Neuronal stem cell (in vitro differentiated cells): Measurements from ENCODE around the gene PYY.
A peak's percentile ranks its signal among the peaks of the same experiment; 100 is the strongest.
"Not testable (repeated sequence)": the region's sequence is repeated elsewhere in the genome, so short reads cannot be mapped to it uniquely, and the experiment has no call there.

ENCODE experiments used
- DNase-seq: peaks from one replicate; pipeline ENCODE4 v3.0.0-alpha.2; 2013; ENCODE audit warnings: low spot score
- H2AFZ ChIP-seq: one replicate; pipeline ENCODE4 v1.6.1; 2013; ENCODE audit warnings: mild to moderate bottlenecking, low read length, inconsistent platforms
- H2AK5ac ChIP-seq: 2 replicates; pipeline ENCODE4 v1.6.1; 2013; ENCODE audit warnings: low read depth, mild to moderate bottlenecking, inconsistent platforms, low read length, moderate library complexity, mixed read lengths
- H2BK120ac ChIP-seq: 2 replicates; pipeline ENCODE4 v1.6.1; 2013; ENCODE audit warnings: low read depth, mild to moderate bottlenecking, inconsistent platforms, low read length, moderate library complexity, mixed read lengths
- H2BK12ac ChIP-seq: one replicate; pipeline ENCODE4 v1.6.1; 2013; ENCODE audit warnings: low read length, inconsistent platforms
- H2BK15ac ChIP-seq: 2 replicates; pipeline ENCODE4 v1.6.1; 2013; ENCODE audit warnings: mild to moderate bottlenecking, low read length, inconsistent platforms, mixed read lengths
- H2BK5ac ChIP-seq: one replicate; pipeline ENCODE4 v1.6.1; 2013; ENCODE audit warnings: inconsistent platforms, mild to moderate bottlenecking, low read length, moderate library complexity
- H3K14ac ChIP-seq: one replicate; pipeline ENCODE4 v1.6.1; 2013; ENCODE audit warnings: low read length, inconsistent platforms
- H3K18ac ChIP-seq: 2 replicates; pipeline ENCODE4 v1.6.1; 2013; ENCODE audit warnings: low read length, inconsistent platforms
- H3K23ac ChIP-seq: 2 replicates; pipeline ENCODE4 v1.6.1; 2013; ENCODE audit warnings: low read depth, mild to moderate bottlenecking, mixed read lengths, low read length, inconsistent platforms; ENCODE audit not compliant: poor library complexity
- H3K27ac ChIP-seq: replicated peaks from 3 replicates; pipeline ENCODE4 v1.5.1; 2013; ENCODE audit warnings: low read length, inconsistent platforms
- H3K27me3 ChIP-seq, 3 experiments: 2 replicates each; pipeline ENCODE4 v1.6.1; 2013; ENCODE audit warnings: low read length in 3 of 3, mild to moderate bottlenecking in 2 of 3, inconsistent platforms in 1 of 3, low read depth in 1 of 3, mixed read lengths in 1 of 3, moderate library complexity in 1 of 3; ENCODE audit not compliant: control insufficient read depth in 3 of 3, insufficient read depth in 3 of 3
- H3K36me3 ChIP-seq, 2 donors: replicated peaks in 1 of 2; 2 replicates each; pipeline ENCODE4 v1.6.1; 2013; ENCODE audit warnings: low read length in 2 of 2; ENCODE audit not compliant: control insufficient read depth in 2 of 2, insufficient read depth in 2 of 2
- H3K4ac ChIP-seq: 2 replicates; pipeline ENCODE4 v1.6.1; 2013; ENCODE audit warnings: inconsistent platforms, mild to moderate bottlenecking, low read length, moderate library complexity
- H3K4me1 ChIP-seq, 2 donors: 1 replicate in 1 of 2; 2 replicates in 1 of 2; pipeline ENCODE4 v1.6.1; 2013; ENCODE audit warnings: low read length in 2 of 2, low read depth in 1 of 2; ENCODE audit not compliant: control insufficient read depth in 2 of 2, insufficient read depth in 1 of 2
- H3K4me2 ChIP-seq: one replicate; pipeline ENCODE4 v1.6.1; 2013; ENCODE audit warnings: mild to moderate bottlenecking, low read length, inconsistent platforms; ENCODE audit not compliant: insufficient read depth, poor library complexity, severe bottlenecking
- H3K4me3 ChIP-seq, 2 donors: 2 replicates each; pipeline ENCODE4 v1.5.1; 2013; ENCODE audit warnings: low read length in 2 of 2, mild to moderate bottlenecking in 2 of 2, inconsistent platforms in 1 of 2, moderate library complexity in 1 of 2
- H3K79me1 ChIP-seq: one replicate; pipeline ENCODE4 v1.6.1; 2013; ENCODE audit warnings: low read depth, mild to moderate bottlenecking, inconsistent platforms, low read length, moderate library complexity
- H3K9ac ChIP-seq: one replicate; pipeline ENCODE4 v1.6.1; 2013; ENCODE audit warnings: mild to moderate bottlenecking, low read depth, low read length, inconsistent platforms; ENCODE audit not compliant: poor library complexity
- H3K9me3 ChIP-seq, 2 donors: replicated peaks in 1 of 2; 2 replicates each; pipeline versions ENCODE3 to v1.6.1; 2013; ENCODE audit warnings: low read length in 2 of 2, mild to moderate bottlenecking in 2 of 2, inconsistent platforms in 1 of 2, low read depth in 1 of 2, mixed read lengths in 1 of 2, moderate library complexity in 1 of 2; ENCODE audit not compliant: control insufficient read depth in 2 of 2, insufficient read depth in 1 of 2
- H4K8ac ChIP-seq: one replicate; pipeline ENCODE4 v1.6.1; 2013; ENCODE audit warnings: low read depth, mild to moderate bottlenecking, inconsistent platforms, low read length, moderate library complexity
- H4K91ac ChIP-seq: one replicate; pipeline ENCODE4 v1.6.1; 2013; ENCODE audit warnings: low read length, low read depth, mild to moderate bottlenecking, inconsistent platforms; ENCODE audit not compliant: poor library complexity
- WGBS, 2 donors: extraction: QIAGEN DNeasy Blood & Tissue Kit; methylation state at CpG; one replicate each; pipeline ENCODE4 v1.1.7; 2013; ENCODE audit warnings: missing lambda C conversion rate in 2 of 2, mixed read lengths in 1 of 2; ENCODE audit not compliant: insufficient read length in 2 of 2, insufficient replicate concordance in 1 of 2; ENCODE audit errors: extremely low coverage in 2 of 2; 5-methylcytosine and 5-hydroxymethylcytosine counted together

PYY gene

DNA sequence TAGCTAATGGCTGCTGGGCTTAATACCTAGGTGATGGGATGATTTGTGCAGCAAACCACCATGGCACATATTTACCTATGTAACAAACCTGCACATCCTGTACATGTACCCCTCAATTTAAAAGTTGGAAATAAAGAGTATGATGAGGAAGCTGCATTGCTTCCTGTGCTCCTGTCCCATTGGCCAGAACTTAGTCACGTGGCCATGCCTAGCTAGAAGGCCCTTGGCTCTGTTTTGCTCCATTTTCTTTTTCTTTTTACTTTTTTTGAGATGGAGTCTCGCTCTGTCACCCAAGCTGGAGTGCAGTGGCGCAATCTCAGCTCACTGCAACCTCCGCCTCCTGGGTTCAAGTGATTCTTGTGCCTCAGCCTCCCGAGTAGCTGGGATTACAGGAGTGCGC, 7.6 kb upstream of the PYY start:
- H4K8ac ChIP-seq, H3K4me3 ChIP-seq, H3K4me1 ChIP-seq, H2BK120ac ChIP-seq, H2BK5ac ChIP-seq, H3K9me3 ChIP-seq, H3K27ac ChIP-seq, H3K14ac ChIP-seq, H3K36me3 ChIP-seq, H3K4ac ChIP-seq, H2BK15ac ChIP-seq, H3K23ac ChIP-seq, H2AFZ ChIP-seq, H3K9ac ChIP-seq, H2BK12ac ChIP-seq, H3K18ac ChIP-seq, H4K91ac ChIP-seq, H3K79me1 ChIP-seq, H2AK5ac ChIP-seq, H3K4me2 ChIP-seq, DNase-seq: not testable (repeated sequence)
- peaks cover 0 to 29% (median 0%) of the 10 kb centered on the region in 3 experiments for H3K27me3 ChIP-seq
- WGBS, 2 donors, result no CpG with 5 or more reads among the region's 6 CpGs

GRCh38 chr17:43958748-43959352, 5.1 kb upstream of the PYY start:
- Histone ChIP-seq H2BK12ac (no peak overlapping the region), H2BK5ac (no peak overlapping the region), H2AK5ac (no peak overlapping the region), H4K8ac (no peak overlapping the region), H3K36me3 (no peaks in the 10 kb centered on the region), H3K23ac (no peak overlapping the region), H3K4me1 (no peaks in the 10 kb centered on the region), H3K79me1 (no peaks in the 10 kb centered on the region), H3K27me3 (peaks cover 0 to 53% (median 13%) of the 10 kb centered on the region in 3 experiments), H3K18ac (no peak overlapping the region), H2BK15ac (no peak overlapping the region), H3K4me2 (no peak overlapping the region), H3K27ac (no peak overlapping the region), H3K4ac (no peak overlapping the region), H4K91ac (no peak overlapping the region), H3K9me3 (no peaks in the 10 kb centered on the region), H2AFZ (no peak overlapping the region), H3K14ac (no peak overlapping the region), H3K4me3 (no peak overlapping the region), H3K9ac (no peak overlapping the region), H2BK120ac (no peak overlapping the region)
- no peak for DNase-seq
- WGBS, 2 donors, result no CpG with 5 or more reads among the region's 2 CpGs

- H2AK5ac ChIP-seq, result no peak overlapping the region
- peaks cover 0 to 8% of the 10 kb centered on the region in 2 donors for H3K4me1 ChIP-seq
- no peak overlapping the region for H3K4me2 ChIP-seq
- H3K4me3 ChIP-seq, result no peak overlapping the region
- H2BK5ac ChIP-seq, result no peak overlapping the region
- H3K9me3 ChIP-seq, result no peaks in the 10 kb centered on the region
- no peaks in the 10 kb centered on the region for H3K79me1 ChIP-seq
- DNase-seq, result no peak
- peaks cover 0 to 65% (median 37%) of the 10 kb centered on the region in 3 experiments for H3K27me3 ChIP-seq
- H2BK12ac ChIP-seq, result no peak overlapping the region
- H3K4ac ChIP-seq, result no peak overlapping the region
- WGBS, 2 donors, result no CpG with 5 or more reads among the region's 8 CpGs
- H3K23ac ChIP-seq, result no peak overlapping the region
- H4K8ac ChIP-seq, result no peak overlapping the region
- no peaks in the 10 kb centered on the region for H3K36me3 ChIP-seq
- no peak overlapping the region for H3K18ac ChIP-seq
- no peak overlapping the region for H3K27ac ChIP-seq
- H2AFZ ChIP-seq, result no peak overlapping the region
- no peak overlapping the region for H3K14ac ChIP-seq
- no peak overlapping the region for H3K9ac ChIP-seq
- H4K91ac ChIP-seq, result no peak overlapping the region
- H2BK15ac ChIP-seq, result no peak overlapping the region
- H2BK120ac ChIP-seq, result no peak overlapping the region
These were observed 2.5 kb upstream of the PYY start for GRCh38 chr17:43956222-43956621.

DNA sequence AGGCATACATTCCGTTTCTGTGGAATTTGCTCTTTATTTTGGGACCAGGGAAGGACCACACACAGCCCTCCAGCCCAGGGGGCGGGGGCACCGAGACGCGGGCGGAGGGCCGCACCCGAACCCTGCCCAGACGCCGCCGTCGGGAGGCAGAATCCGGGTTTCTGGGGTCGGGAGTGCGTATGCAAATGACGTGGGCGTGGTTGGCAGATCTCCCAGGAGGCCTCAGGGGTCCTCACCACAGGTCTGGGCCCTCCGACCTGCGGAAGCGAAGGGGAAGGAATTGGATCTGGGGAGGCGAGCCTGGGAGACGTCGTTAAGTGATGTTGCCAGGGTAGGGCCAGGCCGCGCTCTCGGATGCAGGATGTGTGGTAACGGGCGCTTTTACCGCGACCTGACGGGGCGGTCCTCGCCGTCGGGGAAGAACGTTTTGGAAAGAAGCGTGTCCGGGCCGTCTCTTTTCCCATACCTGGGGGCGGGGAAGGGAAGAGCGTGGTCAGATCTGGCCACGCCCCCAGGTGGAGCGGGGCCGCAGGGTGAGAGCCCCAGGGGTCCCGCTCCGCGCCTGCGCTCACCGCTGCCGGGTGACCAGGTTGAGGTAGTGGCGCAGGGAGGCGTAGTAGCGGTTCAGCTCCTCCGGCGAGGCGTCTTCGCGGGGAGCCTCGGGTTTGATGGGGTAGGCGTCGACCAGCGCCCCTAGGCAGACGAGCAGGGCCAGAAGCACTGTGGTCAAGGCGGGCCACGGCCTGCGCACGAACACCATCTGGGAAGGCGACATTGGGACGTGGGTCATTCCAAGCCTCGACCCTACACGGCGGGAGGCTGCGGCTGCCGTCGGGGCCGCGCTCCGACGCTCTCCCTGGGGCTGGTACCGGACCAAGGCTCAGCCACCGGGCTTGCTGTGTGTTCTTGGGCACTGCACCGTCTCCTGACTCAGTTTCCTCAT, 745 bp downstream of the PYY start:
- H4K91ac ChIP-seq, result peak overlapping the region; percentile 39
- no peaks in the 10 kb centered on the region for H3K79me1 ChIP-seq
- H3K4me3 ChIP-seq, result peak overlapping the region in 1 of 2 donors; percentile 87
- H2BK15ac ChIP-seq, result peak overlapping the region; percentile 95
- H4K8ac ChIP-seq, result peak overlapping the region; percentile 86
- H2AK5ac ChIP-seq, result peak overlapping the region; percentile 96
- H3K4me2 ChIP-seq, result peak overlapping the region; percentile 64
- no peak overlapping the region for H2BK120ac ChIP-seq
- H3K9me3 ChIP-seq, result no peaks in the 10 kb centered on the region
- H3K36me3 ChIP-seq, result no peaks in the 10 kb centered on the region
- H3K23ac ChIP-seq, result peak overlapping the region; percentile 59
- peaks cover 0 to 82% (median 45%) of the 10 kb centered on the region in 3 experiments for H3K27me3 ChIP-seq
- peaks cover 0 to 8% of the 10 kb centered on the region in 2 donors for H3K4me1 ChIP-seq
- no peak overlapping the region for H3K27ac ChIP-seq
- WGBS, 2 donors, result no CpG with 5 or more reads among the region's 82 CpGs
- peak overlapping the region; percentile 73 for H2BK12ac ChIP-seq
- no peak overlapping the region for H3K14ac ChIP-seq
- no peak overlapping the region for H3K4ac ChIP-seq
- DNase-seq, result peak; percentile 70
- peak overlapping the region; percentile 85 for H3K9ac ChIP-seq
- H3K18ac ChIP-seq, result peak overlapping the region; percentile 95
- H2BK5ac ChIP-seq, result no peak overlapping the region
- H2AFZ ChIP-seq, result peak overlapping the region; percentile 53
